ENCODE results near the gene GCKR. TPM values are rescaled to one million over a fixed set of nuclear protein-coding genes. Genes with fewer than 3 reads are reported as not detected.
"Not testable (repeated sequence)": the region's sequence is repeated elsewhere in the genome, so short reads cannot be mapped to it uniquely, and the experiment has no call there.

The GCKR gene
- total RNA-seq, 6 donors from 2014 or later: 0.24 to 0.83 TPM; not detected in 4

GRCh38 chr2:27537287-27537686, 40.6 kb downstream of the GCKR start:
- DNase-seq: no peak
- 70 to 75% methylated on average over 4 of the region's 4 CpGs for WGBS, 2 donors
- Histone ChIP-seq H3K36me3 (no peaks in the 10 kb centered on the region), H3K27ac (no peak overlapping the region), H3K4me1 (no peaks in the 10 kb centered on the region), H3K9me3 (no peaks in the 10 kb centered on the region), H3K27me3 (no peaks in the 10 kb centered on the region), H3K4me3 (no peak overlapping the region)
- ATAC-seq (ENCODE audit: low FRiP score in 2 of 2): no peak
- TF ChIP-seq POLR2A (IDR thresholded peaks at IDR 0.05) (no peak), POLR2AphosphoS5 (IDR thresholded peaks at IDR 0.05) (no peak), CTCF (IDR thresholded peaks at IDR 0.05) (no peak), EP300 (IDR thresholded peaks at IDR 0.05) (no peak)

GRCh38 chr2:27538839-27539450, 42.3 kb downstream of the GCKR start:
- not testable (repeated sequence) for H3K27me3 ChIP-seq; H3K9me3 ChIP-seq; DNase-seq; ATAC-seq (ENCODE audit: low FRiP score in 2 of 2); H3K27ac ChIP-seq; H3K4me3 ChIP-seq; H3K36me3 ChIP-seq; H3K4me1 ChIP-seq
- 0 to 53% methylated on average over 1 to 4 of the region's 6 CpGs for WGBS, 2 donors

GRCh38 chr2:27539649-27540048, 43.0 kb downstream of the GCKR start:
- not testable (repeated sequence) for H3K4me1 ChIP-seq; H3K9me3 ChIP-seq; H3K4me3 ChIP-seq; H3K27me3 ChIP-seq; H3K36me3 ChIP-seq; ATAC-seq (ENCODE audit: low FRiP score in 2 of 2); H3K27ac ChIP-seq
- WGBS, 2 donors: 100% methylated on average over 4 of the region's 35 CpGs; no CpG with 5 or more reads in 1 of the 2 donors
- DNase-seq: peak in 1 of 2 donors; percentile 42

- Histone ChIP-seq H3K4me1 (no peaks in the 10 kb centered on the region), H3K4me3 (no peak overlapping the region), H3K27ac (no peak overlapping the region), H3K36me3 (no peaks in the 10 kb centered on the region), H3K27me3 (no peaks in the 10 kb centered on the region), H3K9me3 (no peaks in the 10 kb centered on the region)
- DNase-seq (no peak), ATAC-seq (ENCODE audit: low FRiP score in 2 of 2) (no peak)
- TF ChIP-seq POLR2A (IDR thresholded peaks at IDR 0.05): no peak
- TF ChIP-seq POLR2AphosphoS5 (IDR thresholded peaks at IDR 0.05): no peak
- TF ChIP-seq CTCF (IDR thresholded peaks at IDR 0.05): no peak
- no peak for TF ChIP-seq EP300 (IDR thresholded peaks at IDR 0.05)
- WGBS, 2 donors: 88 to 92% methylated on average over 5 to 6 of the region's 6 CpGs
Measured at GRCh38 chr2:27544143-27544821, 47.6 kb downstream of the GCKR start.

GRCh38 chr2:27545348-27546141, 48.9 kb downstream of the GCKR start:
- Histone ChIP-seq H3K4me1 (no peaks in the 10 kb centered on the region), H3K4me3 (no peak overlapping the region), H3K27me3 (no peaks in the 10 kb centered on the region), H3K27ac (no peak overlapping the region), H3K9me3 (no peaks in the 10 kb centered on the region), H3K36me3 (no peaks in the 10 kb centered on the region)
- no peak for DNase-seq
- ATAC-seq (ENCODE audit: low FRiP score in 2 of 2): no peak
- TF ChIP-seq EP300 (IDR thresholded peaks at IDR 0.05) (no peak), POLR2A (IDR thresholded peaks at IDR 0.05) (no peak), CTCF (IDR thresholded peaks at IDR 0.05) (no peak)
- WGBS, 2 donors: 82 to 91% methylated on average over 5 of the region's 5 CpGs

Data from upper lobe of left lung (tissue), 6 donors.